Measurements from ENCODE around the gene ROS1. TPM values are rescaled to one million over a fixed set of nuclear protein-coding genes. Genes with fewer than 3 reads are reported as not detected.

ROS1 gene
- total and polyA plus RNA-seq, 10 of the 15 experiments (the other 5 are each of a cell fraction or from before 2014, with no cell fraction given): under 0.01 to 0.07 (median 0.03) TPM; not detected in 5

DNA sequence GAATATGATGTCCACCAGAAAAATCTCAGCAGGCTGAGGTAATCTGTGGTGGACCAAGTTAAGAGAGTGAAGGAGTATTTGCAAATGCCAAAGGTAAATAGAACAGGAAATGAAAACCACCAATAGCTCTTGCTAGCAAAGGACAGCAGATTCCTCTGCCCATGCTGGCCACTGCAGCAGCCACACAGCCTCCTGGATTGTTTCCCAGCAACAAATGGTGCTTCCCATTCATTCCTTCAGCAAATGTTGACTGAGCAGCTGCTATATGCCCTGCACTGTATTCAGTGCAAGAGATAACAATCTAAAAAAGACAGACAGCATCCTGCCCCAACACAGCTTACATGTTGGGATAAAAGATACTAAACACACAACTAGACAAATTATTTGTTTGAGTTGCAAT, 11.0 kb downstream of the ROS1 start:
- no TSS peak for BruUV-seq (replicated peaks)
- FAIRE-seq: no peak
- no peak overlapping the region for H3K4me3 ChIP-seq
- H3K4me1 ChIP-seq (ENCODE audit: control insufficient read depth, insufficient read depth, low read length): no peaks in the 10 kb centered on the region
- TF ChIP-seq JUND (IDR thresholded peaks at IDR 0.05; ENCODE audit: low read depth, low read length) (no peak), MYC (IDR thresholded peaks at IDR 0.05; ENCODE audit: insufficient read depth, insufficient read length, insufficient replicate concordance, low read length, severe bottlenecking) (no peak), NBN (IDR thresholded peaks at IDR 0.05) (no peak), POLR2A (IDR thresholded peaks at IDR 0.05; ENCODE audit: low read depth, low read length) (no peak), MEF2A (IDR thresholded peaks at IDR 0.05; ENCODE audit: insufficient read depth, low read depth, low read length) (no peak), CEBPB (IDR thresholded peaks at IDR 0.05; ENCODE audit: borderline replicate concordance in 1 of 2, low read depth in 2 of 2, low read length in 2 of 2) (no peak), CBX3 (IDR thresholded peaks at IDR 0.05; ENCODE audit: borderline replicate concordance, low read depth) (no peak), SMAD5 (IDR thresholded peaks at IDR 0.05; ENCODE audit: low read depth) (no peak)
- TF ChIP-seq, protein P1, sequence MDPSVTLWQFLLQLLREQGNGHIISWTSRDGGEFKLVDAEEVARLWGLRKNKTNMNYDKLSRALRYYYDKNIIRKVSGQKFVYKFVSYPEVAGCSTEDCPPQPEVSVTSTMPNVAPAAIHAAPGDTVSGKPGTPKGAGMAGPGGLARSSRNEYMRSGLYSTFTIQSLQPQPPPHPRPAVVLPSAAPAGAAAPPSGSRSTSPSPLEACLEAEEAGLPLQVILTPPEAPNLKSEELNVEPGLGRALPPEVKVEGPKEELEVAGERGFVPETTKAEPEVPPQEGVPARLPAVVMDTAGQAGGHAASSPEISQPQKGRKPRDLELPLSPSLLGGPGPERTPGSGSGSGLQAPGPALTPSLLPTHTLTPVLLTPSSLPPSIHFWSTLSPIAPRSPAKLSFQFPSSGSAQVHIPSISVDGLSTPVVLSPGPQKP (IDR thresholded peaks at IDR 0.05; ENCODE audit: low read depth, low read length): no peak
- TF ChIP-seq, protein P2, sequence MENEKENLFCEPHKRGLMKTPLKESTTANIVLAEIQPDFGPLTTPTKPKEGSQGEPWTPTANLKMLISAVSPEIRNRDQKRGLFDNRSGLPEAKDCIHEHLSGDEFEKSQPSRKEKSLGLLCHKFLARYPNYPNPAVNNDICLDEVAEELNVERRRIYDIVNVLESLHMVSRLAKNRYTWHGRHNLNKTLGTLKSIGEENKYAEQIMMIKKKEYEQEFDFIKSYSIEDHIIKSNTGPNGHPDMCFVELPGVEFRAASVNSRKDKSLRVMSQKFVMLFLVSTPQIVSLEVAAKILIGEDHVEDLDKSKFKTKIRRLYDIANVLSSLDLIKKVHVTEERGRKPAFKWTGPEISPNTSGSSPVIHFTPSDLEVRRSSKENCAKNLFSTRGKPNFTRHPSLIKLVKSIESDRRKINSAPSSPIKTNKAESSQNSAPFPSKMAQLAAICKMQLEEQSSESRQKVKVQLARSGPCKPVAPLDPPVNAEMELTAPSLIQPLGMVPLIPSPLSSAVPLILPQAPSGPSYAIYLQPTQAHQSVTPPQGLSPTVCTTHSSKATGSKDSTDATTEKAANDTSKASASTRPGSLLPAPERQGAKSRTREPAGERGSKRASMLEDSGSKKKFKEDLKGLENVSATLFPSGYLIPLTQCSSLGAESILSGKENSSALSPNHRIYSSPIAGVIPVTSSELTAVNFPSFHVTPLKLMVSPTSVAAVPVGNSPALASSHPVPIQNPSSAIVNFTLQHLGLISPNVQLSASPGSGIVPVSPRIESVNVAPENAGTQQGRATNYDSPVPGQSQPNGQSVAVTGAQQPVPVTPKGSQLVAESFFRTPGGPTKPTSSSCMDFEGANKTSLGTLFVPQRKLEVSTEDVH (IDR thresholded peaks at IDR 0.05; ENCODE audit: low read depth, partially characterized antibody): no peak
- TF ChIP-seq, protein P3, sequence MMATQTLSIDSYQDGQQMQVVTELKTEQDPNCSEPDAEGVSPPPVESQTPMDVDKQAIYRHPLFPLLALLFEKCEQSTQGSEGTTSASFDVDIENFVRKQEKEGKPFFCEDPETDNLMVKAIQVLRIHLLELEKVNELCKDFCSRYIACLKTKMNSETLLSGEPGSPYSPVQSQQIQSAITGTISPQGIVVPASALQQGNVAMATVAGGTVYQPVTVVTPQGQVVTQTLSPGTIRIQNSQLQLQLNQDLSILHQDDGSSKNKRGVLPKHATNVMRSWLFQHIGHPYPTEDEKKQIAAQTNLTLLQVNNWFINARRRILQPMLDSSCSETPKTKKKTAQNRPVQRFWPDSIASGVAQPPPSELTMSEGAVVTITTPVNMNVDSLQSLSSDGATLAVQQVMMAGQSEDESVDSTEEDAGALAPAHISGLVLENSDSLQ (IDR thresholded peaks at IDR 0.05): no peak
- DNase-seq (ENCODE audit: low read depth, low spot score): no peak
- no peak for ATAC-seq
- H4K20me1 ChIP-seq (ENCODE audit: control insufficient read depth, insufficient read depth): no peaks in the 10 kb centered on the region
- no peaks in the 10 kb centered on the region for H3K79me2 ChIP-seq (ENCODE audit: control insufficient read depth, insufficient read depth, low read length)
- ChIA-PET POLR2A (interaction anchor here (0.5 kb wide), 1 partner anchor 64 kb away, joined by 5 read pairs; no protein-coding TSS in a partner anchor), CTCF (interaction anchor here (0.6 kb wide), 1 partner anchor 700 kb away, joined by 4 read pairs; no protein-coding TSS in a partner anchor), RAD21 (ENCODE audit: unreplicated experiment) (no interaction called here), SMC1A (ENCODE audit: uncharacterized antibody, unreplicated experiment) (no interaction called here)
- no peak overlapping the region for H2AFZ ChIP-seq (ENCODE audit: control insufficient read depth, low read depth, low read length)
- H3K36me3 ChIP-seq (ENCODE audit: control insufficient read depth in 2 of 2, insufficient read depth in 2 of 2, low read length in 1 of 2): no peaks in the 10 kb centered on the region
- H3K27ac ChIP-seq (ENCODE audit: control insufficient read depth, insufficient read depth): no peak overlapping the region
- H3K4me2 ChIP-seq (ENCODE audit: control insufficient read depth, insufficient read depth): no peak overlapping the region
- 0 out of 4 replicates have a peak, but pooled peaks cover 0 to 2% of the 10 kb centered on the region in 2 experiments for H3K27me3 ChIP-seq (replicated peaks in 1 of 2; ENCODE audit: control insufficient read depth in 2 of 2, insufficient read depth in 2 of 2, low read length in 1 of 2)
- intact Hi-C loops (cut with micrococcal nuclease; ENCODE audit: unreplicated experiment) (no loop called here), in situ Hi-C loops (cut with MboI) (no loop called here)
- H3K9ac ChIP-seq (ENCODE audit: control insufficient read depth, insufficient read depth, low read length): no peak overlapping the region
- no peaks in the 10 kb centered on the region for H3K9me3 ChIP-seq (replicated peaks; ENCODE audit: control insufficient read depth, insufficient read depth, low read length)

All from GM12878 (cell line).